GM12878 (cell line): ENCODE measurements around the gene MNAT1. TPM values are rescaled to one million over a fixed set of nuclear protein-coding genes. Genes with fewer than 3 reads are reported as not detected.

Experiments
- ATAC-seq: fragments of 200-7000 bp; cut with Tn5 transposase; 3 replicates; pipeline ENCODE4 v1.9.1; 2020; ENCODE audit warnings: mild to moderate bottlenecking, moderate library complexity
- BruUV-seq: library from RNA; stranded (reverse); fragments of 400-500 nt; replicated peaks from 2 replicates; lab custom pipeline; 2021; lab: Mats Ljungman, UMichigan
- CTCF ChIA-PET: fragments of 300-600 bp; sonication (Branson Sonifier 250); formaldehyde crosslinking; extraction: SDS; loops from one replicate; lab custom pipeline; 2021; ENCODE audit warnings: inconsistent platforms; lab: Yijun Ruan, JAX
- POLR2A ChIA-PET: fragments of 350-600 bp; formaldehyde crosslinking; extraction: SDS; loops from one replicate; lab custom pipeline; 2021; ENCODE audit warnings: inconsistent platforms; lab: Charles Lee
- RAD21 ChIA-PET: fragments of 300-600 bp; sonication (Branson Sonifier 250); formaldehyde crosslinking; loops from one replicate; lab custom pipeline; 2023; ENCODE audit warnings: antibody characterized with exemption; ENCODE audit not compliant: unreplicated experiment; lab: Charles Lee
- SMC1A ChIA-PET: fragments of 300-600 bp; sonication (Branson Sonifier 250); formaldehyde crosslinking; loops from one replicate; lab custom pipeline; 2023; ENCODE audit not compliant: unreplicated experiment, uncharacterized antibody; lab: Charles Lee
- DNase-seq: peaks from one replicate; pipeline ENCODE4 v3.0.0-alpha.2; 2011; ENCODE audit warnings: low read depth, low spot score
- FAIRE-seq: peaks from 3 replicates; lab custom pipeline; 2011; peaks lifted over from hg19 to GRCh38; lab: Jason Lieb, UNC
- H2AFZ ChIP-seq: 2 replicates; pipeline ENCODE4 v1.6.0; 2011; ENCODE audit warnings: low read depth, low read length, control low read depth; ENCODE audit not compliant: control insufficient read depth
- H3K27ac ChIP-seq: 2 replicates; pipeline ENCODE4 v1.5.1; 2011; ENCODE audit warnings: control low read depth; ENCODE audit not compliant: control insufficient read depth, insufficient read depth
- H3K27me3 ChIP-seq, 2 experiments: replicated peaks in 1 of 2; 2 replicates each; pipeline versions ENCODE4 v1.6.0 to v1.6.1; 2011; ENCODE audit warnings: low read length in 1 of 2; ENCODE audit not compliant: control insufficient read depth in 2 of 2, insufficient read depth in 2 of 2
- H3K36me3 ChIP-seq, 2 experiments: 2 replicates each; pipeline ENCODE4 v1.5.1; 2011; ENCODE audit warnings: low read length in 1 of 2; ENCODE audit not compliant: control insufficient read depth in 2 of 2, insufficient read depth in 2 of 2
- H3K4me1 ChIP-seq: 2 replicates; pipeline ENCODE4 v1.6.1; 2011; ENCODE audit warnings: mild to moderate bottlenecking, low read length, moderate library complexity, mixed read lengths; ENCODE audit not compliant: control insufficient read depth, insufficient read depth
- H3K4me2 ChIP-seq: 2 replicates; pipeline ENCODE4 v1.6.0; 2011; ENCODE audit warnings: control low read depth; ENCODE audit not compliant: control insufficient read depth, insufficient read depth
- H3K4me3 ChIP-seq: fragments of 200-600 bp; sonication (generic); 2 replicates; pipeline ENCODE4 v1.5.1; 2016
- H3K79me2 ChIP-seq: 2 replicates; pipeline ENCODE4 v1.6.0; 2011; ENCODE audit warnings: low read length; ENCODE audit not compliant: control insufficient read depth, insufficient read depth
- H3K9ac ChIP-seq: 2 replicates; pipeline ENCODE4 v1.8.0; 2011; ENCODE audit warnings: low read length, control low read depth, mixed read lengths; ENCODE audit not compliant: control insufficient read depth, insufficient read depth
- H3K9me3 ChIP-seq: replicated peaks from 3 replicates; pipeline ENCODE4 v1.5.1; 2011; ENCODE audit warnings: mild to moderate bottlenecking, low read length; ENCODE audit not compliant: control insufficient read depth, insufficient read depth
- H4K20me1 ChIP-seq: 2 replicates; pipeline ENCODE4 v1.6.0; 2011; ENCODE audit not compliant: control insufficient read depth, insufficient read depth
- CEBPB ChIP-seq, 2 experiments: fragments of 150-350 bp in 1 of 2; IDR thresholded peaks; 2 replicates each; pipeline ENCODE4 v1.6.1; 2012 to 2014; ENCODE audit warnings: low read depth in 2 of 2, low read length in 2 of 2, borderline replicate concordance in 1 of 2, inconsistent platforms in 1 of 2
- EED ChIP-seq: sonication (generic); IDR thresholded peaks from 2 replicates; pipeline ENCODE4 v1.6.1; 2016; ENCODE audit warnings: antibody characterized with exemption, low read depth
- HSF1 ChIP-seq: fragments of 150-350 bp; IDR thresholded peaks from 2 replicates; pipeline ENCODE4 v1.6.1; 2014; ENCODE audit warnings: mild to moderate bottlenecking, low read depth, low read length
- MEF2B ChIP-seq: fragments of 450-650 bp; IDR thresholded peaks from 2 replicates; pipeline ENCODE4 v1.6.1; 2018; ENCODE audit warnings: mild to moderate bottlenecking, moderate library complexity; ENCODE audit not compliant: partially characterized antibody, poor library complexity, severe bottlenecking
- MXI1 ChIP-seq: fragments of 150-350 bp; IDR thresholded peaks from 2 replicates; pipeline ENCODE4 v1.6.1; 2011; ENCODE audit warnings: low read depth, mild to moderate bottlenecking, inconsistent platforms, low read length, improper control_type of control experiment
- MYC ChIP-seq: IDR thresholded peaks from 2 replicates; pipeline ENCODE4 v1.6.1; 2011; ENCODE audit warnings: mild to moderate bottlenecking, low read length, moderate library complexity, inconsistent platforms; ENCODE audit not compliant: insufficient read depth, insufficient replicate concordance, insufficient read length, severe bottlenecking
- NR2C1 ChIP-seq: fragments of 450-650 bp; IDR thresholded peaks from 2 replicates; pipeline ENCODE4 v1.6.1; 2017; ENCODE audit warnings: antibody characterized with exemption, mild to moderate bottlenecking, moderate library complexity
- PAX8 ChIP-seq: fragments of 450-650 bp; IDR thresholded peaks from 2 replicates; pipeline ENCODE4 v1.6.1; 2017; ENCODE audit warnings: mild to moderate bottlenecking, moderate library complexity
- SMAD1 ChIP-seq: fragments of 450-650 bp; IDR thresholded peaks from 2 replicates; pipeline ENCODE4 v1.6.1; 2018; ENCODE audit warnings: mild to moderate bottlenecking, low read depth; ENCODE audit not compliant: partially characterized antibody
- SREBF2 ChIP-seq: IDR thresholded peaks from 2 replicates; pipeline ENCODE4 v1.6.1; 2012; ENCODE audit warnings: mild to moderate bottlenecking, low read length
- ZNF207 ChIP-seq: fragments of 450-650 bp; IDR thresholded peaks from 2 replicates; pipeline ENCODE4 v1.6.1; 2014; ENCODE audit warnings: antibody characterized with exemption, mild to moderate bottlenecking, borderline replicate concordance
- ZNF217 ChIP-seq: fragments of 450-650 bp; IDR thresholded peaks from 2 replicates; pipeline ENCODE4 v1.6.1; 2017; ENCODE audit warnings: antibody characterized with exemption, mild to moderate bottlenecking
- ZNF24 ChIP-seq: fragments of 450-650 bp; IDR thresholded peaks from 2 replicates; pipeline ENCODE4 v1.6.1; 2017; ENCODE audit warnings: antibody characterized with exemption, mild to moderate bottlenecking
- in situ Hi-C: fragments of 300-500 bp; cut with MboI; formaldehyde crosslinking; loops from 9 replicates; pipeline ENCODE4 v1.14.3; 2018; ENCODE audit warnings: mixed read lengths
- intact Hi-C: fragments of 100-400 bp; cut with micrococcal nuclease; formaldehyde crosslinking; loops from one replicate; pipeline ENCODE4 v1.14.2; 2022; ENCODE audit not compliant: unreplicated experiment
- polyA plus RNA-seq, 11 experiments: library from polyadenylated mRNA; depleted of rRNA in 4 of 11; unstranded in 6 of 11; stranded (reverse) in 5 of 11; fragments of >200 nt; fragmentation: Nextera tagmentation in 4 of 11; fragmentation: Illumina TruSeq in 1 of 11; extraction: Ambion mirVana in 4 of 11; extraction: Trizol in 1 of 11; gene quantifications; 1 replicate in 1 of 11; 2 replicates in 10 of 11; pipeline versions ENCODE4 v1.2.1 to v1.2.3, GENCODE V29; 2011 to 2016; ENCODE audit warnings: inconsistent platforms in 2 of 11, missing spikeins in 2 of 11, low read depth in 1 of 11
- total RNA-seq, 4 experiments: library from RNA; depleted of rRNA in 3 of 4; stranded (reverse); fragments of >200 nt in 3 of 4; fragmentation: Illumina TruSeq in 1 of 4; extraction: Trizol in 1 of 4; gene quantifications; 2 replicates each; pipeline versions ENCODE4 v1.2.1 to v1.2.3, GENCODE V29; 2013 to 2021
- TF ChIP-seq, protein P1 (sequence below): IDR thresholded peaks from 2 replicates; pipeline ENCODE4 v1.6.1; 2012; ENCODE audit warnings: low read depth, low read length, improper control_type of control experiment
- TF ChIP-seq, protein P2 (sequence below): IDR thresholded peaks from 2 replicates; pipeline ENCODE4 v1.6.1; 2011; ENCODE audit warnings: low read depth, mild to moderate bottlenecking, low read length, moderate library complexity, borderline replicate concordance; ENCODE audit errors: extremely low read depth
- TF ChIP-seq, protein P3 (sequence below): fragments of 150-350 bp; IDR thresholded peaks from 2 replicates; pipeline ENCODE4 v1.6.1; 2016; ENCODE audit warnings: low read depth, low read length

MNAT1 gene
- total and polyA plus RNA-seq, 10 of the 15 experiments (the other 5 are each of a cell fraction or from before 2014, with no cell fraction given), result 26.5 to 67.4 (median 40.8) TPM

DNA sequence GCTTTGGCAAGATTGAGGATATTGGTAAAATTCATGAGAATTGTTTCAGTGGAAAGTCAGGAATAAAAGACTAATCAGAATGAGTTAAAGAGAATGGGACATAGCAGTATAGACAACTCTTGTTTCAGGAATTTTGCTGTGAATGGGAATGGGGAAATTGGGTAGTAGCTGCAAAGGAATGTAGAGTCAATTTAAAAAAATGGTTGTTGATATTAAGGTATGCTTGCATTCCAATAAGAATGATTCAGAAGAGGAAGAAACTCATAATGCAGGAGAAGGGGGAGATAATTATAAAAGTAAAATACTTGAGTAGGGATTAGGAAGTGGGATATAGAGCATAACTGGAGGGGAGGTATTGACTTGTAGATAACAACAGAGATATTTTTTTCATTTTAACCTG is 40.7 kb downstream of the MNAT1 start:
- no peaks in the 10 kb centered on the region for H3K4me1 ChIP-seq
- no peak for DNase-seq
- no TSS peak for BruUV-seq
- no peak overlapping the region for H3K9ac ChIP-seq
- POLR2A ChIA-PET, result no interaction called here
- H3K4me3 ChIP-seq, result no peak overlapping the region
- TF ChIP-seq PAX8 (no peak), MXI1 (no peak), ZNF24 (no peak), ZNF217 (no peak), NR2C1 (no peak), EED (no peak), MYC (no peak), SREBF2 (no peak), HSF1 (no peak), MEF2B (no peak), ZNF207 (no peak), SMAD1 (no peak), CEBPB (IDR thresholded peaks at IDR 0.05; ENCODE audit: borderline replicate concordance in 1 of 2, low read depth in 2 of 2, low read length in 2 of 2) (no peak)
- TF ChIP-seq, protein P1, sequence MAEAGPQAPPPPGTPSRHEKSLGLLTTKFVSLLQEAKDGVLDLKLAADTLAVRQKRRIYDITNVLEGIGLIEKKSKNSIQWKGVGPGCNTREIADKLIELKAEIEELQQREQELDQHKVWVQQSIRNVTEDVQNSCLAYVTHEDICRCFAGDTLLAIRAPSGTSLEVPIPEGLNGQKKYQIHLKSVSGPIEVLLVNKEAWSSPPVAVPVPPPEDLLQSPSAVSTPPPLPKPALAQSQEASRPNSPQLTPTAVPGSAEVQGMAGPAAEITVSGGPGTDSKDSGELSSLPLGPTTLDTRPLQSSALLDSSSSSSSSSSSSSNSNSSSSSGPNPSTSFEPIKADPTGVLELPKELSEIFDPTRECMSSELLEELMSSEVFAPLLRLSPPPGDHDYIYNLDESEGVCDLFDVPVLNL, result no peak
- TF ChIP-seq, protein P2, sequence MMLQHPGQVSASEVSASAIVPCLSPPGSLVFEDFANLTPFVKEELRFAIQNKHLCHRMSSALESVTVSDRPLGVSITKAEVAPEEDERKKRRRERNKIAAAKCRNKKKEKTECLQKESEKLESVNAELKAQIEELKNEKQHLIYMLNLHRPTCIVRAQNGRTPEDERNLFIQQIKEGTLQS, result no peak
- TF ChIP-seq, protein P3, sequence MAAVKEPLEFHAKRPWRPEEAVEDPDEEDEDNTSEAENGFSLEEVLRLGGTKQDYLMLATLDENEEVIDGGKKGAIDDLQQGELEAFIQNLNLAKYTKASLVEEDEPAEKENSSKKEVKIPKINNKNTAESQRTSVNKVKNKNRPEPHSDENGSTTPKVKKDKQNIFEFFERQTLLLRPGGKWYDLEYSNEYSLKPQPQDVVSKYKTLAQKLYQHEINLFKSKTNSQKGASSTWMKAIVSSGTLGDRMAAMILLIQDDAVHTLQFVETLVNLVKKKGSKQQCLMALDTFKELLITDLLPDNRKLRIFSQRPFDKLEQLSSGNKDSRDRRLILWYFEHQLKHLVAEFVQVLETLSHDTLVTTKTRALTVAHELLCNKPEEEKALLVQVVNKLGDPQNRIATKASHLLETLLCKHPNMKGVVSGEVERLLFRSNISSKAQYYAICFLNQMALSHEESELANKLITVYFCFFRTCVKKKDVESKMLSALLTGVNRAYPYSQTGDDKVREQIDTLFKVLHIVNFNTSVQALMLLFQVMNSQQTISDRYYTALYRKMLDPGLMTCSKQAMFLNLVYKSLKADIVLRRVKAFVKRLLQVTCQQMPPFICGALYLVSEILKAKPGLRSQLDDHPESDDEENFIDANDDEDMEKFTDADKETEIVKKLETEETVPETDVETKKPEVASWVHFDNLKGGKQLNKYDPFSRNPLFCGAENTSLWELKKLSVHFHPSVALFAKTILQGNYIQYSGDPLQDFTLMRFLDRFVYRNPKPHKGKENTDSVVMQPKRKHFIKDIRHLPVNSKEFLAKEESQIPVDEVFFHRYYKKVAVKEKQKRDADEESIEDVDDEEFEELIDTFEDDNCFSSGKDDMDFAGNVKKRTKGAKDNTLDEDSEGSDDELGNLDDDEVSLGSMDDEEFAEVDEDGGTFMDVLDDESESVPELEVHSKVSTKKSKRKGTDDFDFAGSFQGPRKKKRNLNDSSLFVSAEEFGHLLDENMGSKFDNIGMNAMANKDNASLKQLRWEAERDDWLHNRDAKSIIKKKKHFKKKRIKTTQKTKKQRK, result no peak
- TF ChIP-seq, all 136 proteins: peak for 0
- Histone ChIP-seq H4K20me1 (no peaks in the 10 kb centered on the region), H2AFZ (no peak overlapping the region), H3K36me3 (no peaks in the 10 kb centered on the region; a peak in 1 of 4 replicates), H3K27me3 (no peaks in the 10 kb centered on the region), H3K4me2 (no peak overlapping the region), H3K27ac (no peak overlapping the region), H3K79me2 (no peaks in the 10 kb centered on the region), H3K9me3 (no peaks in the 10 kb centered on the region)
- ChIA-PET CTCF (no interaction called here), SMC1A (interaction anchor here (1.8 kb wide), 1 partner anchor 22 kb away, joined by 4 read pairs; no protein-coding TSS in a partner anchor), RAD21 (no interaction called here)
- no peak for FAIRE-seq
- no peak for ATAC-seq
- intact Hi-C loops, result no loop called here
- in situ Hi-C loops, result no loop called here
